GM18951 (cell line): ENCODE data around the gene FBXL13.

ENCODE experiments used
- POLR2A ChIP-seq: IDR thresholded peaks from 4 replicates; pipeline ENCODE4 v1.6.1; 2011; ENCODE audit warnings: mild to moderate bottlenecking; ENCODE audit not compliant: insufficient read length, insufficient read depth; ENCODE audit errors: extremely low read depth
- in situ Hi-C: fragments of 300-500 bp; cut with MboI; formaldehyde crosslinking; loops from one replicate; pipeline ENCODE4 v1.12.0; 2022; ENCODE audit warnings: low sequenced_read_pairs, mixed read lengths, inconsistent platforms; ENCODE audit not compliant: unreplicated experiment

The FBXL13 gene

DNA sequence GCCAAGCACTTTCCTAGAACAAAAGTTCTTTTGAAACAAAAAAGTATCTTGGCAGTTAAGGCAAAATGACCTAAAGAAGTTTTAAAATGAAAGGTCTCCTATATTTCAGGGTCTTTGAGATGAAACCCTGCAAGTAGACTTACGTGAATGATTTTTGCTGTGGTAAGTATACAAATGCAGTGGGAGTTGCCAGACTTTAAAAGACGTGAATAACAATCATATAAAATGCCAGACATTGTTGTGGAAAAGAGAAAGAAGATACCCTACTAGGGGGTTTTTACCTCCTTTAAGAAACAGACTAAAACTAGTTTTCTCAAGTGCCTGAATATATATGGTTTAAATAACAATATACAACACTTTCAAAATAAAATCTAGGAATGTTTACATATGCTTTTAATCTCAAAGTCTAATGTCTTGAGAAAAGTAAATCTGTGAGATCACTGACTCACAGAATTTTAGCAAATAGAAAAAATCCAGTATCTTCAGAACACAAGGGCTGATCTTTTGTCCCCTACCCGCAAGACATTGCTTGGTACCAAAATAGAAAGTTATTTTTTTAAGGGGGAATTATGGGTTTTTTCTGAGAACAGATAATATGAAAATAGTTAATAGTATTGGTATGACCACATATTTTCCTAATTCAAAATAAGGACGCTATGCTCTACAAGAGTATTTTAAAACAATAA lies 132.3 kb downstream of the FBXL13 start:
- in situ Hi-C loops, result no loop called here

DNA sequence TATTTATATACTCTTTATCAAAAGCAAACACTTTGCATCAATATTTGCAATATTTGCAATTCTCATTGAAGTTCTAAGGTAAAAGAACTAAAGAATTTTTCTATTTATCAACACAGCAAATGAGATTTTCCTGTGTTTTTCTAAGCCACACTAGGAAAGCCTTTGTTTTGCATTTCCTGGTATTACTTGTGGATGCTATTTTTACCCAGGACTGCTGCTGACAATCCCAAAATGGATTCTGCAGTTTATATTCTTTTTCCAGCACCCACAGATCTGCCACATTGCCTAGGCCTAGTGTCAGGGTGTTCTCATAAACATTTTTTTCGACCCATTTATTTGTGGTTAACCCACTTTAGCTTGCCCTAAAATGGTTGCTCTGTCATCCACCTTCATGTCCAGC lies 135.9 kb downstream of the FBXL13 start:
- in situ Hi-C loops, result no loop called here
- no peak for TF ChIP-seq POLR2A

More for the DNA sequence above, 132.3 kb downstream of the FBXL13 start:
- TF ChIP-seq POLR2A, result no peak

DNA sequence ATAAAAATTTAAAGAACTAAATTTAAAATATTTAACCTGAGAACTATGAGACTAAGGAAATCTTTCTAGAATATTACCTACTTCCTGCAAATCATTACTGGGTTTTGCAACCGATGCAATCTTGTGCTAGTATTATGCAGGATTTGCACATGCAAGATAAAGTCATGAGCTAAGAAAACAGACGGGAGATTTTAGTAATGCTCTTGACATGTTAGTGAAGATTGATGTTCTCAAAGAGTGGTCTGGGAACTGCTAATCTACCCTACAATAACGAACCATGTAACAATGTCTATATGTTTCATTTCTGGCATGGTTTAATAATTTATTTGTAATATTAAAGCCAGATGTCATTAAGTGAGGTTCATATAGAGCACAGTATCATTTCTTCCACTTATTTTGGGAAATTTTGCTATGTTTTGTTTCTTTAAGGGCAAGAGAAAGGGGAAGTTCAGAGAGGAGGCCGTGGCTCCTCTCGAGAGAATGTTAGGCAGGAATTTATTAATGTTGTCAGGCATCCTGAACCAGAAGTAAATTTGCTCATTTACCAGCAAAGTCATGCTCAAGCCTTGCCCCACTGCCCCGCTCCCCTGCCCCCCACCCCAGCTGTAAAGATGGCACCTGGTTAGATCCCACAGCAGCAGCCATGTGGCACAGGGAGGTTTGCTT lies 139.0 kb downstream of the FBXL13 start:
- no peak for TF ChIP-seq POLR2A
- in situ Hi-C loops, result no loop called here

DNA sequence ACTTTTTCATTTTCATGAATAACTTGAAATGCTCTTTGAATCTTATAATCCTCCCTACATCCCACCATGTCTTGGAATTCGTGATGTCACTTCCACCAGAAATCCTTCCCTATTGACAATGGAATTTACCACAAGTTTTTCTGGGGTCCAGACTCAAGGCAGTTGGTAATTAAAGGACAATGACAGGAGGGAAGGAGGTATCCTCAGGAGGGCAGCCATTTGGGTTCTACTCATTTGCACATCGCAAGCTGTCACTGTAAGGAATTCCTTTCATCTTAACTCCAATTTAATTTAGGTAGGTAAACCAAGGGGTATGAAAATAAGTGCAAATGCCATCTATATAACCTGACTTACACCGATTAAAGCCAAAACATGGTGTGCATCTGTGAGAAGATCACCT lies 139.9 kb downstream of the FBXL13 start:
- in situ Hi-C loops, result no loop called here
- no peak for TF ChIP-seq POLR2A

DNA sequence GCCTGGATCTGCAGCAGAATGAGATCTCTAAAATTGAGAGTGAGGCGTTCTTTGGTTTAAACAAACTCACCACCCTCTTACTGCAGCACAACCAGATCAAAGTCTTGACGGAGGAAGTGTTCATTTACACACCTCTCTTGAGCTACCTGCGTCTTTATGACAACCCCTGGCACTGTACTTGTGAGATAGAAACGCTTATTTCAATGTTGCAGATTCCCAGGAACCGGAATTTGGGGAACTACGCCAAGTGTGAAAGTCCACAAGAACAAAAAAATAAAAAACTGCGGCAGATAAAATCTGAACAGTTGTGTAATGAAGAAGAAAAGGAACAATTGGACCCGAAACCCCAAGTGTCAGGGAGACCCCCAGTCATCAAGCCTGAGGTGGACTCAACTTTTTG lies 140.4 kb downstream of the FBXL13 start:
- no peak for TF ChIP-seq POLR2A
- in situ Hi-C loops, result no loop called here

DNA sequence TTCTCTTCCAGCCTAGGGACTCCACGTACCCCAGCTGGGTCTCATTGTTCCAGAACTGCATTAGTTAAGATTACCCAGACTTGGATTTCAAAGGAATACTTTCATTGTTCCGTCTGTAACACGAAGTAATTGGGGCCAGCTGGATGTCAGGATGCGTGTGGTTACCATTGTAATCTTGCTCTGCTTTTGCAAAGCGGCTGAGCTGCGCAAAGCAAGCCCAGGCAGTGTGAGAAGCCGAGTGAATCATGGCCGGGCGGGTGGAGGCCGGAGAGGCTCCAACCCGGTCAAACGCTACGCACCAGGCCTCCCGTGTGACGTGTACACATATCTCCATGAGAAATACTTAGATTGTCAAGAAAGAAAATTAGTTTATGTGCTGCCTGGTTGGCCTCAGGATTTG lies 140.8 kb downstream of the FBXL13 start:
- TF ChIP-seq POLR2A, result no peak
- in situ Hi-C loops, result no loop called here

DNA sequence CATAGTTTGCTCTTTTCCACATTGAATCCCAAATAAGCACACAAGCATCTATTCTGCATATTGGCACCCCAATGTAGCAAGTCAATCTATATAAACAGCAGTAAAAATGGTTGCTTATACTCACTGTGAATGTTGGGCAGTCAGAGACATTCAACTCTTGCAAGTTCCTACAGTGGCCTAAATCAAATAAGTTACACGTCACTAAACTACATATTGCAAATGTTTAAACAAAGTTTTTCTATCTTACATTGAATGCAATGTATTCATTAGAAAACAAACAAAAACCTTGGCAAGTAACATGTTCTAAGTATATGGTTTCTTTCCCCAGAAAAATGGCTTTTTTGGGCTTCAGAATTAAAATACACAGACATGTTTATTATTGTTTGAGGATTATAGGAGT lies 142.8 kb downstream of the FBXL13 start:
- TF ChIP-seq POLR2A, result no peak
- in situ Hi-C loops, result no loop called here

DNA sequence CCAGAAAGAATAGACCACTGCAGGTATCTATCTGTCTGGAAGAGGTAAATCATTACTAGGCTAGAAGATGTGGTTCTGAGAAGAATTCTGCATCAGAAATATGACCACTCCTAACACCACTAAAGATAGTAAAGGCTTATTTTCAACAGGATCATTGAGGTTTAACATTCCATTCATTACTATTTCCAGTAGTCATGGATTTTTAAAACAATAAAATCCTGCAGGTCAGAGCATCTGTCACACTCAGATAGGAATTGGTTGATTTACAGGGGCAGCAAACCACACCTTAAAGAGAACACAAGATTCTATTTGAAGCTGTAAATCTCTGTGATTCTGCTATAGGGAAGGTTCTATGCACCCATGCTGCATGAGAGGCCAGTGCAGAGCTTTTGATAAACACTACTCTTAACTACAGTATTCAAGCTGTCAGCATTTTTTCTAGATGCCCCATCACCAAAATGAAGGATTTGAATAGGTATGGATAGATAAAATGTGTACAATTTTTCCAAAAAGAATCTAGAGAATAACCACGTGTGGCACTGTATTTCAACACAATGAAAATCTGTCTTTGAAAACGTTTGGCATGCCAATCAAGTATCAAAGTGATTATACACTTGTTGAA lies 147.2 kb downstream of the FBXL13 start:
- TF ChIP-seq POLR2A, result no peak
- in situ Hi-C loops, result no loop called here

DNA sequence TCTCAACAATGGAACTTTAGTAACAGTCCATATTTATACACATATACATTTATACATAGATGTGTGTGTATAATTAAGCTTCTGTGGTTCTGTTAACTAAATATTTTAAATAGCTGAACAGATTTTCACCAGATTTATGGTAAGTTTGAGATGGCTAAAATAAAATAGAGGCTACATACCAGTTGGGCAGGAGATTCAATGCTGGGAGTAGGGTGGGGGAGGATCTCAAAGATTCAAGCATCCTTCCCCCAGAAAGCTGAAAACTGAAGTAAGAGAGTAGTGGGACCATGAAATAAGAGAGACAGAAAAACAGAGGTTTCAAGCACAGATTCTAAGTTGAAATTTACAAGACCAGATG lies 147.8 kb downstream of the FBXL13 start:
- no peak for TF ChIP-seq POLR2A
- in situ Hi-C loops, result no loop called here

DNA sequence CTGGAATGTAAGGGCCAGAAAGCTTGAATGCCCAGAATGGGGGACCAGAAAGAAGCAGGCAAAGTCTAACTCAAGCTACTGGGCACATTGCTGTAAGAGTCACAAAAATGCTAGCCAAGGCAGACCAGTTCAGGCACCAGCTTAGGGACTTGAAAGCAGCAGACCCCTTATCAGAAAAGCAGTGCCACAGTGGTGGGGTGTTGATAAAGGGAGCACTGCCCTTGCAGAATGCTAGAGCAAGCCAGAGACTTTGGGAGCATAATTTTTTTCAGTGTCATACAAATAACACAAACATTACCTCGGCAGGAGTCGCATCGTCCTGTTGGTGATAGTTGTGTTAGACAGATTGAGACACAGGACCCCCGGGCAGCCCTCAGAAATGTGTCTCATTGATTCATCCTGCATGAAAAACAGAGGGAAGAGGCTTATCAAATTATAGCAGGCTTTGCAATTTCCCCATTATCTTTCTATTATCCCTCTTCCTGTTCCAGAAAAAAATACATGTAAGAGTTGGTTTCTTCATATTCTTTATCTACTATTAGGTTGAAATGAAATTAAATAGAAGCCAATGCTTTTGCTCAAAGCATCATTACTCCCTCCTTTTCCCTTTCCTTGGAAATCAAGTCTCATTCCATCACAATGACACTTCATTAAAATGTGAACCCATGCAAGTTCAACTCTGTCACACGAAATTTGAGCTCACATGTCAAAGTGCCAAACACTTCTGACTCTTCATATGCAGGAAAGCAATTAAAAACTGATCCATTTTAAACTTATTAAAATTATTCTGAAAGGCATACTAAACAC lies 148.4 kb downstream of the FBXL13 start:
- TF ChIP-seq POLR2A, result no peak
- in situ Hi-C loops, result no loop called here

DNA sequence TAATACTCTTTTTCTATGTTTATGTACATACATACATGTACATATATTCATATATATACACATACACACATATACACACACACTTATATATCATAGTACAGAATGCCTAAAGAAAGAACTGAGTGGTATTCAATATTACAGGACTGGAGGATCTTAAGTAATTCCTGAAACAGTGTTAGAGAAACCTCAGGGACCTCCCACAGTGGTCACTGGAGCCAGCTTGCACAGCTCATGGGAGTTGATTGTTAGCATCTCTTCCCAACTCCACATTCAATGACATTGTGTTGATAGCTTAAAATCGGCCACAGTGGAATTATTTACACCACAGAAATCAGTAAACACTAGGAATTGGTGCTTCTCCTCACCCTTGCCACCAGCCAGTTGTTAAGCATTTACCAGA lies 155.8 kb downstream of the FBXL13 start:
- in situ Hi-C loops, result no loop called here
- TF ChIP-seq POLR2A, result no peak

DNA sequence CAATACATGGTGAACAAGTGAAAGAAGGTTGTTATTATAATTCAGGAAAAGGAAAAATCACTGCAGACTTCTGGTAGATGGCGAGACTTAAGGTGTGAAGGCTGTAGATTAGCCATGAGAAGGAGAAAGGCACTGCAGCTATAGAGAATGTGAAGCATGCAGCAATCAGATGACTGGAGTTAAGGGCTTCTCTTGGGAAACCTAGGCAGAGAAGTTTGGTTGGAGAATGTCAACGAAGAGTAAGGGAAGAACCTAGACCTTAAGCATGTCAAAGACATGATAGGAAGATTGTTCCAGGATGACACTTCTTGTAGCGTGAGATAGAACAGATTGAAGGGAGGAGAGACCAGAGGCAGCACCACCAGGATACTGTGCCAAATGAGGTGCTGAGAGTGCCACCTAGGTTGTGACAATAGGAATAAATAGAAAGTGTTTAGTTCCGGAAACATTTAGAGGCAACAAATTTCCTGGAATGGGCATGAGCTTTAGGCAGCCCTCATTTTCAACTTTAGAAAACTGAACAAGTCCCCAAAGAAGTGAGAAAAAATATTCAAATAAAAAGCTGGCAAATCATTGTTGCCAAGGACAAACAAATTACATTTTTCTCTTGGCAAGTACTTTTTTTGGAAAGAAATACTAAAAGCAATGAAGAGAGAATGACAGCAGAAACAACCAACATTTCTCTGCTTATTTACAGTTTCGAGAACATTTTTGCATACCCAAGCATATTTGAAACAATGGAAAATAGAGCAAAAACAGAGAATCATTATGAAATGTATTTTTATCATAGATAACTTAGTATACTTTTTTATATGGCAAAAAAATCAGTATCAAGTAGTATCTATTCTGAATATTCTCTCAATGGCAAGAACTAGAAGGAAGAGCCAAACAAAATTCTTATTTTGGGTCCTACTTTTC lies 156.9 kb downstream of the FBXL13 start:
- no peak for TF ChIP-seq POLR2A
- in situ Hi-C loops, result no loop called here
